Endodermal cell (in vitro differentiated cells): ENCODE data around the gene CYP26B1. TPM values are rescaled to one million over a fixed set of nuclear protein-coding genes. Genes with fewer than 3 reads are reported as not detected.

Experiments
- DNase-seq: peaks from one replicate; pipeline ENCODE4 v3.0.0-alpha.2; 2017
- H3K27ac ChIP-seq: 2 replicates; pipeline ENCODE4 v1.5.1; 2013; ENCODE audit warnings: mild to moderate bottlenecking, low read depth, low read length, moderate library complexity
- H3K27me3 ChIP-seq: 2 replicates; pipeline ENCODE4 v1.6.1; 2013; ENCODE audit warnings: mild to moderate bottlenecking, low read length, moderate library complexity; ENCODE audit not compliant: insufficient read depth, control insufficient read depth, poor library complexity, severe bottlenecking
- H3K36me3 ChIP-seq: 2 replicates; pipeline ENCODE4 v1.7.0; 2013; ENCODE audit warnings: mild to moderate bottlenecking, low read length, moderate library complexity; ENCODE audit not compliant: control insufficient read depth, insufficient read depth
- H3K4me1 ChIP-seq: one replicate; pipeline ENCODE4 v1.7.0; 2013; ENCODE audit warnings: low read length; ENCODE audit not compliant: control insufficient read depth, insufficient read depth
- H3K4me3 ChIP-seq: 2 replicates; pipeline ENCODE4 v1.5.1; 2013; ENCODE audit warnings: mild to moderate bottlenecking, low read length, moderate library complexity
- H3K9ac ChIP-seq: 2 replicates; pipeline ENCODE4 v1.6.1; 2013; ENCODE audit warnings: mild to moderate bottlenecking, low read length, moderate library complexity; ENCODE audit not compliant: poor library complexity, severe bottlenecking; ENCODE audit errors: extremely low read depth
- H3K9me3 ChIP-seq: 2 replicates; pipeline ENCODE4 v1.6.1; 2013; ENCODE audit warnings: mild to moderate bottlenecking, low read length, moderate library complexity; ENCODE audit not compliant: control insufficient read depth
- H3K27ac Mint-ChIP-seq: 2 replicates; pipeline ENCODE4 v1.8.0; 2020; ENCODE audit warnings: mixed read lengths
- H3K27me3 Mint-ChIP-seq: 2 replicates; pipeline ENCODE4 v1.8.0; 2021; ENCODE audit warnings: mild to moderate bottlenecking, mixed read lengths; ENCODE audit not compliant: insufficient read depth
- H3K36me3 Mint-ChIP-seq: 2 replicates; pipeline ENCODE4 v1.8.0; 2020; ENCODE audit warnings: low read depth, mixed read lengths
- H3K4me1 Mint-ChIP-seq: 2 replicates; pipeline ENCODE4 v1.8.0; 2020; ENCODE audit warnings: mixed read lengths
- H3K4me3 Mint-ChIP-seq: 2 replicates; pipeline ENCODE4 v1.8.0; 2020; ENCODE audit warnings: mild to moderate bottlenecking, moderate library complexity, mixed read lengths
- H3K9me3 Mint-ChIP-seq: 2 replicates; pipeline ENCODE4 v1.8.0; 2020; ENCODE audit warnings: mild to moderate bottlenecking, mixed read lengths
- WGBS, 2 experiments: methylation state at CpG; one replicate each; pipeline versions ENCODE4 v1.1.5 to v1.1.7; 2013; ENCODE audit warnings: missing lambda C conversion rate in 2 of 2, mixed read lengths in 1 of 2; ENCODE audit not compliant: insufficient coverage in 1 of 2, insufficient read length in 1 of 2; 5-methylcytosine and 5-hydroxymethylcytosine counted together
- total RNA-seq, 2 donors: library from RNA; stranded (reverse); fragmentation: NEBNext Ultra II Directional in 1 of 2; extraction: Animal tissue kit (Norgen Biotek cat#: 25700) in 1 of 2; gene quantifications; 2 replicates in 1 of 2; 3 replicates in 1 of 2; pipeline ENCODE4 v1.2.1, GENCODE V29; 2021
- TF ChIP-seq, protein P1 (sequence below): fragments of 200-600 bp; sonication (generic); conservative IDR thresholded peaks from 2 replicates; pipeline ENCODE4 v1.5.0; 2021; ENCODE audit warnings: antibody characterized with exemption, mild to moderate bottlenecking

Gene CYP26B1
- total RNA-seq, 2 donors from 2014 or later, result 0.09 to 0.91 TPM

DNA sequence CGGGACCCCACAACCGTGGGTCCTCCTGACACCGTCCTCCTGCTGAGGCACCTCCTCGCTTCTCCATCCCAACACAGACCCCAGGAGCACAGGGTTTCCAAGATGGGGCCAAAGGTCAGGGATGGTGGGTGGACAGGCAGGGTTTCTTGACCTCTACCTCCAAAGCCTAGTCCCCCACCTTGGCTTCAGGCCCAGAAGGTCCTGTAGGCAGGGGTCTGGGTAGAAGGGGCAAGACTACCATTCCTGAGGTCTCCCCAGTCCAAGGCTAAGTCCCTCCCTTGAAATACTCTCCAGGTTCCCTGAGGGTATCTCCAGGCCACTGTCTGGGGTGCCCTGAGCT, 7.1 kb downstream of the CYP26B1 start:
- Mint-ChIP-seq H3K27ac (no peak overlapping the region), H3K4me3 (no peak overlapping the region), H3K36me3 (no peaks in the 10 kb centered on the region), H3K27me3 (peaks cover 75% of the 10 kb centered on the region), H3K9me3 (peaks cover under 1% of the 10 kb centered on the region), H3K4me1 (peaks cover 2% of the 10 kb centered on the region)
- 91 to 96% methylated on average over 4 of the region's 4 CpGs for WGBS, 2 experiments
- H3K27ac ChIP-seq, result no peak overlapping the region
- H3K4me3 ChIP-seq, result no peak overlapping the region
- H3K36me3 ChIP-seq, result no peaks in the 10 kb centered on the region
- TF ChIP-seq, protein P1, sequence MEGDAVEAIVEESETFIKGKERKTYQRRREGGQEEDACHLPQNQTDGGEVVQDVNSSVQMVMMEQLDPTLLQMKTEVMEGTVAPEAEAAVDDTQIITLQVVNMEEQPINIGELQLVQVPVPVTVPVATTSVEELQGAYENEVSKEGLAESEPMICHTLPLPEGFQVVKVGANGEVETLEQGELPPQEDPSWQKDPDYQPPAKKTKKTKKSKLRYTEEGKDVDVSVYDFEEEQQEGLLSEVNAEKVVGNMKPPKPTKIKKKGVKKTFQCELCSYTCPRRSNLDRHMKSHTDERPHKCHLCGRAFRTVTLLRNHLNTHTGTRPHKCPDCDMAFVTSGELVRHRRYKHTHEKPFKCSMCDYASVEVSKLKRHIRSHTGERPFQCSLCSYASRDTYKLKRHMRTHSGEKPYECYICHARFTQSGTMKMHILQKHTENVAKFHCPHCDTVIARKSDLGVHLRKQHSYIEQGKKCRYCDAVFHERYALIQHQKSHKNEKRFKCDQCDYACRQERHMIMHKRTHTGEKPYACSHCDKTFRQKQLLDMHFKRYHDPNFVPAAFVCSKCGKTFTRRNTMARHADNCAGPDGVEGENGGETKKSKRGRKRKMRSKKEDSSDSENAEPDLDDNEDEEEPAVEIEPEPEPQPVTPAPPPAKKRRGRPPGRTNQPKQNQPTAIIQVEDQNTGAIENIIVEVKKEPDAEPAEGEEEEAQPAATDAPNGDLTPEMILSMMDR, result no peak
- no peaks in the 10 kb centered on the region for H3K9me3 ChIP-seq
- no peak for DNase-seq
- no peaks in the 10 kb centered on the region for H3K4me1 ChIP-seq
- peaks cover 76% of the 10 kb centered on the region for H3K27me3 ChIP-seq
- H3K9ac ChIP-seq, result no peak overlapping the region

DNA sequence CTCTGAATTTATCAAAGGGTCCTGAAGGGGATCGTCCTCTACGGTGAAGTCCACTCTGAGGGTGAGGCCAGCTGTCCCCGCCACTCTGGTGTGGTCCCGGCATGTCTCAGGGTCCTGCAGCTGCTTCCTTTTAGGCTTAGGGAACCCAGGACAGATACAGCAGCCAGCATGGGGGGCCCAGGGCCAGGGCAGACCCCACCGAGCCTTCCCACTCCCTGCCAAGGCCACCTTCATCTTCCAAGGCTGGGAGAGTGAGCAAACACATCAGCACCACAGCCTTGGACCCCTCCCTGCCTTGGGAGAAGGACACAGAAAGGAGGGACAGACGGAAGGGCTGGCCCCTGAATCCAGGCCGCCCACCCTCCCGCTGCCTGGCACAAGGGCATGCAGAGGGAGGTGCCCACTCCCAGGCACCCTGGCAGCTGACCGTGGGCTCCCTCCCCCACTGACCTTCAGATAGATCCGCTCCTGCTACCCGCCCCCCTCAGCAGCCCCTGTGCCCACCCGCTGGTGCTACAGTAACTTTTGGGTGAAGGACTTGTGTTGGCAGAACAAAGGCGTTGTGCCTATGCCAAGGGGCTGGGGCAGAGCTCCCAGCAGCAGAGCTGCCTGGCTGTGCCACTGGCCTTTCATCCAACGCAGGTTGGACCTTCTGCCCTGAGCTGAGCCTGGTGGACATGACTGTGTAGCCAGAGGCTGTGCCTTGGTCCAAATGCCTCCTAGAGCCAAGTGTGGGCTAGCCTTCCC, 7.6 kb downstream of the CYP26B1 start:
- TF ChIP-seq, protein P1, result no peak
- peaks cover 70% of the 10 kb centered on the region for H3K27me3 Mint-ChIP-seq
- 90% methylated on average over 5 to 14 of the region's 14 CpGs for WGBS, 2 experiments
- Histone ChIP-seq H3K4me1 (no peaks in the 10 kb centered on the region), H3K4me3 (no peak overlapping the region), H3K27ac (no peak overlapping the region), H3K27me3 (peaks cover 70% of the 10 kb centered on the region), H3K9me3 (no peaks in the 10 kb centered on the region), H3K36me3 (no peaks in the 10 kb centered on the region), H3K9ac (no peak overlapping the region)
- DNase-seq, result peak; percentile 22
- H3K9me3 Mint-ChIP-seq, result no peaks in the 10 kb centered on the region
- no peaks in the 10 kb centered on the region for H3K36me3 Mint-ChIP-seq
- H3K4me1 Mint-ChIP-seq, result peaks cover 2% of the 10 kb centered on the region
- H3K4me3 Mint-ChIP-seq, result no peak overlapping the region
- H3K27ac Mint-ChIP-seq, result no peak overlapping the region

GRCh38 chr2:72139471-72139873, 8.2 kb downstream of the CYP26B1 start:
- peaks cover 67% of the 10 kb centered on the region for H3K27me3 Mint-ChIP-seq
- H3K9ac ChIP-seq, result no peak overlapping the region
- H3K9me3 Mint-ChIP-seq, result no peaks in the 10 kb centered on the region
- TF ChIP-seq, protein P1, result no peak
- WGBS, 2 experiments, result 86 to 95% methylated on average over 3 to 8 of the region's 8 CpGs
- no peak overlapping the region for H3K4me3 Mint-ChIP-seq
- H3K27ac ChIP-seq, result no peak overlapping the region
- H3K4me3 ChIP-seq, result no peak overlapping the region
- H3K4me1 Mint-ChIP-seq, result peaks cover 2% of the 10 kb centered on the region
- no peaks in the 10 kb centered on the region for H3K4me1 ChIP-seq
- DNase-seq, result peak; percentile 35
- H3K27ac Mint-ChIP-seq, result no peak overlapping the region
- peaks cover 64% of the 10 kb centered on the region for H3K27me3 ChIP-seq
- H3K36me3 Mint-ChIP-seq, result no peaks in the 10 kb centered on the region
- no peaks in the 10 kb centered on the region for H3K9me3 ChIP-seq
- H3K36me3 ChIP-seq, result no peaks in the 10 kb centered on the region
